GM18868 (cell line): ENCODE measurements around the gene AATF.

Experiments used
- ATAC-seq: cut with Tn5 transposase; IDR thresholded peaks from one replicate; pipeline ENCODE4 v1.9.1; 2021; ENCODE audit warnings: mild to moderate bottlenecking, moderate library complexity; ENCODE audit not compliant: unreplicated experiment

The AATF gene

GRCh38 chr17:37041932-37042331, 93.2 kb downstream of the AATF start:
- ATAC-seq = no peak

GRCh38 chr17:37043201-37043600, 94.4 kb downstream of the AATF start:
- ATAC-seq = no peak

- ATAC-seq = no peak
Observed at GRCh38 chr17:37045351-37045922, 96.7 kb downstream of the AATF start.

- no peak for ATAC-seq
Observed at GRCh38 chr17:37047631-37048104, 98.9 kb downstream of the AATF start.

- no peak for ATAC-seq
Observed at GRCh38 chr17:37048811-37049210, 100.1 kb downstream of the AATF start.

- ATAC-seq = no peak
Observed at GRCh38 chr17:37050920-37051319, 102.2 kb downstream of the AATF start.

GRCh38 chr17:37051381-37051780, 102.6 kb downstream of the AATF start:
- no peak for ATAC-seq

GRCh38 chr17:37051833-37052232, 103.1 kb downstream of the AATF start:
- ATAC-seq = no peak

- no peak for ATAC-seq
Observed at GRCh38 chr17:37052450-37052849, 103.7 kb downstream of the AATF start.

- ATAC-seq = no peak
Observed at GRCh38 chr17:37054894-37055293, 106.1 kb downstream of the AATF start.

GRCh38 chr17:37056622-37057021, 107.9 kb downstream of the AATF start:
- ATAC-seq = no peak

- ATAC-seq = no peak
Observed at GRCh38 chr17:37059493-37059892, 110.7 kb downstream of the AATF start.

GRCh38 chr17:37060094-37060493, 111.3 kb downstream of the AATF start:
- ATAC-seq = no peak

- no peak for ATAC-seq
Observed at GRCh38 chr17:37060928-37061327, 112.2 kb downstream of the AATF start.

- ATAC-seq = no peak
Observed at GRCh38 chr17:37062021-37062420, 113.3 kb downstream of the AATF start.

GRCh38 chr17:37064206-37064605, 115.5 kb downstream of the AATF start:
- ATAC-seq = no peak

GRCh38 chr17:37064956-37065355, 116.2 kb downstream of the AATF start:
- no peak for ATAC-seq

- ATAC-seq = no peak
Observed at GRCh38 chr17:37065486-37066321, 117.0 kb downstream of the AATF start.

- no peak for ATAC-seq
Observed at GRCh38 chr17:37066322-37067255, 117.8 kb downstream of the AATF start.

- ATAC-seq = no peak
Observed at GRCh38 chr17:37067555-37068111, 118.9 kb downstream of the AATF start.

- ATAC-seq = no peak
Observed at GRCh38 chr17:37068266-37068665, 119.5 kb downstream of the AATF start.
